Neuron (in vitro differentiated cells): ENCODE measurements around the gene TMED3.

Experiments used
- H2AFZ ChIP-seq: one replicate; pipeline ENCODE4 v1.6.1; 2013; ENCODE audit warnings: low read depth, mild to moderate bottlenecking, inconsistent platforms, low read length, moderate library complexity
- H3K27me3 ChIP-seq: one replicate; pipeline ENCODE4 v1.6.1; 2013; ENCODE audit warnings: low read length; ENCODE audit not compliant: insufficient read depth
- H3K36me3 ChIP-seq: one replicate; pipeline ENCODE4 v1.6.1; 2013; ENCODE audit warnings: low read length; ENCODE audit not compliant: insufficient read depth
- H3K4me1 ChIP-seq: one replicate; pipeline ENCODE4 v1.6.1; 2013; ENCODE audit warnings: low read length; ENCODE audit not compliant: insufficient read depth
- H3K4me3 ChIP-seq: 2 replicates; pipeline ENCODE4 v1.5.1; 2013; ENCODE audit warnings: mild to moderate bottlenecking, low read length, moderate library complexity
- H3K9me3 ChIP-seq: one replicate; pipeline ENCODE4 v1.6.1; 2013; ENCODE audit warnings: low read length

Gene TMED3

GRCh38 chr15:79310985-79311900 is at the start of gene TMED3:
Gene TMED3, plus strand, starts transcription at chr15:79311112. Its CDS starts 138 bp downstream, at chr15:79311250.
- peak within 1 kb of the TSS; percentile 81 for H3K4me3 ChIP-seq
- peaks cover 12% of the 10 kb centered on the region for H3K4me1 ChIP-seq
- peaks cover 11% of the 10 kb centered on the region for H3K27me3 ChIP-seq
- peaks cover 30% of the 10 kb centered on the region for H3K36me3 ChIP-seq
- H3K9me3 ChIP-seq, result no peaks in the 10 kb centered on the region
- H2AFZ ChIP-seq, result peak within 1 kb of the TSS; percentile 84

- no peaks in the 10 kb centered on the region for H3K36me3 ChIP-seq
- no peaks in the 10 kb centered on the region for H3K4me1 ChIP-seq
- H3K4me3 ChIP-seq, result no peak overlapping the region
- no peak overlapping the region for H2AFZ ChIP-seq
- peaks cover 13% of the 10 kb centered on the region for H3K27me3 ChIP-seq
- no peaks in the 10 kb centered on the region for H3K9me3 ChIP-seq
Measured at GRCh38 chr15:79261836-79262235, 49.1 kb upstream of the TMED3 start.

- Histone ChIP-seq H3K4me3 (no peak overlapping the region), H2AFZ (no peak overlapping the region), H3K27me3 (peaks cover 17% of the 10 kb centered on the region), H3K36me3 (no peaks in the 10 kb centered on the region), H3K9me3 (no peaks in the 10 kb centered on the region), H3K4me1 (no peaks in the 10 kb centered on the region)
Measured at GRCh38 chr15:79265167-79265566, 45.7 kb upstream of the TMED3 start.

GRCh38 chr15:79265987-79266579 is 44.8 kb upstream of the TMED3 start:
- Histone ChIP-seq H3K36me3 (no peaks in the 10 kb centered on the region), H3K4me1 (no peaks in the 10 kb centered on the region), H3K9me3 (no peaks in the 10 kb centered on the region), H3K27me3 (peaks cover 17% of the 10 kb centered on the region), H2AFZ (no peak overlapping the region), H3K4me3 (no peak overlapping the region)

GRCh38 chr15:79282371-79283251 is 28.3 kb upstream of the TMED3 start, which contains the start of gene ANKRD34C:
Gene ANKRD34C, plus strand, starts transcription at chr15:79282722. Its CDS starts 10,563 bp downstream, at chr15:79293285.
- Histone ChIP-seq H3K4me3 (no peak within 1 kb of the TSS), H3K27me3 (peaks cover 63% of the 10 kb centered on the region), H2AFZ (no peak within 1 kb of the TSS), H3K9me3 (no peaks in the 10 kb centered on the region), H3K4me1 (no peaks in the 10 kb centered on the region), H3K36me3 (no peaks in the 10 kb centered on the region)

- Histone ChIP-seq H3K36me3 (no peaks in the 10 kb centered on the region), H3K4me1 (no peaks in the 10 kb centered on the region), H3K27me3 (peaks cover 63% of the 10 kb centered on the region), H2AFZ (no peak overlapping the region), H3K4me3 (no peak overlapping the region), H3K9me3 (no peaks in the 10 kb centered on the region)
Measured at GRCh38 chr15:79283252-79284048, 27.5 kb upstream of the TMED3 start.

GRCh38 chr15:79290642-79291275 is 20.2 kb upstream of the TMED3 start:
- no peak overlapping the region for H3K4me3 ChIP-seq
- H3K4me1 ChIP-seq, result no peaks in the 10 kb centered on the region
- no peaks in the 10 kb centered on the region for H3K9me3 ChIP-seq
- H2AFZ ChIP-seq, result no peak overlapping the region
- no peaks in the 10 kb centered on the region for H3K36me3 ChIP-seq
- peaks cover 8% of the 10 kb centered on the region for H3K27me3 ChIP-seq

- no peaks in the 10 kb centered on the region for H3K9me3 ChIP-seq
- no peak overlapping the region for H2AFZ ChIP-seq
- no peaks in the 10 kb centered on the region for H3K4me1 ChIP-seq
- H3K36me3 ChIP-seq, result no peaks in the 10 kb centered on the region
- peaks cover under 1% of the 10 kb centered on the region for H3K27me3 ChIP-seq
- H3K4me3 ChIP-seq, result no peak overlapping the region
Measured at GRCh38 chr15:79292011-79292410, 18.9 kb upstream of the TMED3 start.

GRCh38 chr15:79294075-79294474 is 16.8 kb upstream of the TMED3 start:
- Histone ChIP-seq H3K4me3 (no peak overlapping the region), H3K4me1 (no peaks in the 10 kb centered on the region), H3K9me3 (no peaks in the 10 kb centered on the region), H2AFZ (no peak overlapping the region), H3K36me3 (no peaks in the 10 kb centered on the region), H3K27me3 (peaks cover under 1% of the 10 kb centered on the region)

- no peaks in the 10 kb centered on the region for H3K36me3 ChIP-seq
- peaks cover 8% of the 10 kb centered on the region for H3K27me3 ChIP-seq
- H2AFZ ChIP-seq, result no peak overlapping the region
- H3K4me1 ChIP-seq, result no peaks in the 10 kb centered on the region
- H3K9me3 ChIP-seq, result no peaks in the 10 kb centered on the region
- no peak overlapping the region for H3K4me3 ChIP-seq
Measured at GRCh38 chr15:79296583-79296982, 14.3 kb upstream of the TMED3 start.

- no peak overlapping the region for H2AFZ ChIP-seq
- H3K9me3 ChIP-seq, result no peaks in the 10 kb centered on the region
- H3K27me3 ChIP-seq, result peaks cover 8% of the 10 kb centered on the region
- H3K4me1 ChIP-seq, result no peaks in the 10 kb centered on the region
- H3K36me3 ChIP-seq, result no peaks in the 10 kb centered on the region
- H3K4me3 ChIP-seq, result no peak overlapping the region
Measured at GRCh38 chr15:79299126-79299840, 11.6 kb upstream of the TMED3 start.
